NCI-H2107 treated with DMSO at 0.1 percent for 48 hours (cell line): ENCODE measurements around the gene PTCH1.

Experiments used
- DNase-seq: peaks from one replicate; lab custom pipeline; 2025; ENCODE audit not compliant: unreplicated experiment; lab: John Stamatoyannopoulos, UW

Gene PTCH1

GRCh38 chr9:95411054-95411892, 105.5 kb downstream of the PTCH1 start:
- no peak for DNase-seq

GRCh38 chr9:95409650-95410426, 106.9 kb downstream of the PTCH1 start:
- DNase-seq, result peak; percentile 5

GRCh38 chr9:95407524-95407923, 109.2 kb downstream of the PTCH1 start:
- no peak for DNase-seq

- no peak for DNase-seq
Observed at GRCh38 chr9:95406121-95406520, 110.7 kb downstream of the PTCH1 start.

- peak; percentile 1 for DNase-seq
Observed at GRCh38 chr9:95399261-95399660, 117.5 kb downstream of the PTCH1 start.
